Stimulated activated CD8-positive, alpha-beta memory T cell treated with anti-CD3 and anti-CD28 coated beads, Interleukin-4, amount 100 ng/mL, for 24 hours (primary cell): Measurements from ENCODE around the gene EAF2.
"Not testable (repeated sequence)": the region's sequence is repeated elsewhere in the genome, so short reads cannot be mapped to it uniquely, and the experiment has no call there.

Source experiments
- DNase-seq: peaks from one replicate; pipeline ENCODE4 v3.0.0-alpha.2; 2020; ENCODE audit warnings: low read depth

The EAF2 gene

GRCh38 chr3:121834671-121835464 lies at the start of gene EAF2, which contains the start of gene IQCB1:
Gene EAF2 (plus strand): TSS chr3:121835209. CDS start chr3:121835286, 77 bp downstream.
Gene IQCB1 (minus strand): TSS chr3:121835060. CDS start chr3:121828960, 6,100 bp downstream.
- DNase-seq = peak; percentile 89

- DNase-seq = no peak
Observed at GRCh38 chr3:121786485-121786884, 48.5 kb upstream of the EAF2 start.

GRCh38 chr3:121793078-121793477 lies 41.9 kb upstream of the EAF2 start:
- DNase-seq = no peak

GRCh38 chr3:121794264-121794983 lies 40.6 kb upstream of the EAF2 start:
- no peak for DNase-seq

- no peak for DNase-seq
Observed at GRCh38 chr3:121796970-121797369, 38.0 kb upstream of the EAF2 start.

GRCh38 chr3:121800906-121801305 lies 34.1 kb upstream of the EAF2 start:
- no peak for DNase-seq

GRCh38 chr3:121803771-121804320 lies 31.2 kb upstream of the EAF2 start:
- DNase-seq = no peak

- no peak for DNase-seq
Observed at GRCh38 chr3:121809249-121809648, 25.8 kb upstream of the EAF2 start.

GRCh38 chr3:121817753-121818152 lies 17.3 kb upstream of the EAF2 start:
- no peak for DNase-seq

- DNase-seq = no peak
Observed at GRCh38 chr3:121818578-121818977, 16.4 kb upstream of the EAF2 start.

- DNase-seq = no peak
Observed at GRCh38 chr3:121819236-121819635, 15.8 kb upstream of the EAF2 start.

GRCh38 chr3:121821421-121822199 lies 13.4 kb upstream of the EAF2 start:
- no peak for DNase-seq

- no peak for DNase-seq
Observed at GRCh38 chr3:121822973-121823372, 12.0 kb upstream of the EAF2 start.

- no peak for DNase-seq
Observed at GRCh38 chr3:121834157-121834670, 795 bp upstream of the EAF2 start.

- DNase-seq = no peak
Observed at GRCh38 chr3:121835465-121835801, 424 bp downstream of the EAF2 start.

- DNase-seq = no peak
Observed at GRCh38 chr3:121836064-121836463, 1.1 kb downstream of the EAF2 start.

GRCh38 chr3:121836481-121836880 lies 1.5 kb downstream of the EAF2 start:
- no peak for DNase-seq

GRCh38 chr3:121839962-121840361 lies 5.0 kb downstream of the EAF2 start:
- no peak for DNase-seq

- DNase-seq = no peak
Observed at GRCh38 chr3:121844892-121845291, 9.9 kb downstream of the EAF2 start.

- DNase-seq = no peak
Observed at GRCh38 chr3:121852256-121852655, 17.2 kb downstream of the EAF2 start.

GRCh38 chr3:121855555-121855954 lies 20.5 kb downstream of the EAF2 start:
- no peak for DNase-seq

- not testable (repeated sequence) for DNase-seq
Observed at GRCh38 chr3:121857778-121858177, 22.8 kb downstream of the EAF2 start.
